ENCODE results near the gene ASTN2.

Gene ASTN2

GRCh38 chr9:117178596-117179375 lies 236.1 kb downstream of the ASTN2 start:
- no peak overlapping the region for H3K4me3 ChIP-seq (ENCODE audit: low read depth, low read length)
- no peak for TF ChIP-seq CTCF (IDR thresholded peaks at IDR 0.05; ENCODE audit: low read depth, low read length, missing control alignments)
- DNase-seq (ENCODE audit: low read depth), result no peak

GRCh38 chr9:117170567-117170966 lies 244.3 kb downstream of the ASTN2 start:
- no peak for TF ChIP-seq CTCF (IDR thresholded peaks at IDR 0.05; ENCODE audit: low read depth, low read length, missing control alignments)
- H3K4me3 ChIP-seq (ENCODE audit: low read depth, low read length), result no peak overlapping the region
- no peak for DNase-seq (ENCODE audit: low read depth)

- no peak for DNase-seq (ENCODE audit: low read depth)
- no peak for TF ChIP-seq CTCF (IDR thresholded peaks at IDR 0.05; ENCODE audit: low read depth, low read length, missing control alignments)
- no peak overlapping the region for H3K4me3 ChIP-seq (ENCODE audit: low read depth, low read length)
Measured at GRCh38 chr9:117169089-117169621, 245.7 kb downstream of the ASTN2 start.

GRCh38 chr9:117164512-117164911 lies 250.3 kb downstream of the ASTN2 start:
- DNase-seq (ENCODE audit: low read depth), result no peak
- no peak for TF ChIP-seq CTCF (IDR thresholded peaks at IDR 0.05; ENCODE audit: low read depth, low read length, missing control alignments)
- no peak overlapping the region for H3K4me3 ChIP-seq (ENCODE audit: low read depth, low read length)

GRCh38 chr9:117160254-117160653 lies 254.6 kb downstream of the ASTN2 start:
- TF ChIP-seq CTCF (IDR thresholded peaks at IDR 0.05; ENCODE audit: low read depth, low read length, missing control alignments), result peak; percentile 37
- DNase-seq (ENCODE audit: low read depth), result no peak
- H3K4me3 ChIP-seq (ENCODE audit: low read depth, low read length), result no peak overlapping the region

- no peak for TF ChIP-seq CTCF (IDR thresholded peaks at IDR 0.05; ENCODE audit: low read depth, low read length, missing control alignments)
- DNase-seq (ENCODE audit: low read depth), result no peak
- H3K4me3 ChIP-seq (ENCODE audit: low read depth, low read length), result no peak overlapping the region
Measured at GRCh38 chr9:117156771-117157535, 257.9 kb downstream of the ASTN2 start.

Measured in GM12864 (cell line).